Endothelial cell of umbilical vein (primary cell): Measurements from ENCODE around the gene ZNF174.

Source experiments
- CTCF ChIP-seq, 2 donors: IDR thresholded peaks; 1 replicate in 1 of 2; 2 replicates in 1 of 2; pipeline ENCODE4 v1.5.1; 2011; ENCODE audit warnings: low read length in 2 of 2, mild to moderate bottlenecking in 2 of 2, moderate library complexity in 2 of 2, control low read depth in 1 of 2, inconsistent platforms in 1 of 2, low read depth in 1 of 2; ENCODE audit not compliant: insufficient read depth in 1 of 2; ENCODE audit errors: extremely low read depth in 1 of 2
- EZH2 ChIP-seq: IDR thresholded peaks from 2 replicates; pipeline ENCODE4 v1.6.1; 2012; ENCODE audit warnings: borderline replicate concordance, low read depth, mild to moderate bottlenecking, moderate library complexity, low read length, inconsistent platforms; ENCODE audit not compliant: severe bottlenecking
- GATA2 ChIP-seq: IDR thresholded peaks from 2 replicates; pipeline ENCODE4 v1.7.0; 2011; ENCODE audit warnings: low read depth, mild to moderate bottlenecking, moderate library complexity, mixed read lengths, low read length; ENCODE audit not compliant: insufficient read length, insufficient read depth
- MAX ChIP-seq: IDR thresholded peaks from 2 replicates; pipeline ENCODE4 v1.6.1; 2011; ENCODE audit not compliant: insufficient read depth, insufficient read length
- MYC ChIP-seq: IDR thresholded peaks from one replicate; pipeline ENCODE4 v1.6.1; 2011; ENCODE audit warnings: mild to moderate bottlenecking, low read depth, low read length
- POLR2A ChIP-seq: IDR thresholded peaks from 2 replicates; pipeline ENCODE4 v1.6.1; 2012; ENCODE audit warnings: low read depth, mild to moderate bottlenecking, control low read depth, low read length
- POLR2AphosphoS5 ChIP-seq: IDR thresholded peaks from 2 replicates; pipeline ENCODE4 v1.6.1; 2012; ENCODE audit warnings: low read depth, mild to moderate bottlenecking, control low read depth, low read length, moderate library complexity; ENCODE audit not compliant: insufficient read depth

- TF ChIP-seq CTCF (IDR thresholded peaks at IDR 0.05; ENCODE audit: extremely low read depth in 1 of 2, insufficient read depth in 1 of 2, low read depth in 1 of 2, low read length in 2 of 2) (no peak), MAX (no peak), GATA2 (no peak), POLR2A (no peak), POLR2AphosphoS5 (no peak), EZH2 (no peak), MYC (no peak)
Measured at GRCh38 chr16:3400446-3400778, 603 bp upstream of the ZNF174 start.
